Endothelial cell of umbilical vein (primary cell): ENCODE measurements around the gene APOBEC2. TPM values are rescaled to one million over a fixed set of nuclear protein-coding genes. Genes with fewer than 3 reads are reported as not detected.

Experiments used
- BruUV-seq: library from RNA; stranded (reverse); fragments of 400-500 nt; replicated peaks from 2 replicates; lab custom pipeline; 2021; lab: Mats Ljungman, UMichigan
- CTCF ChIA-PET: fragments of 300-600, 350-600 bp; sonication (Branson Sonifier 250); formaldehyde crosslinking; loops from one replicate; lab custom pipeline; 2021; ENCODE audit warnings: antibody characterized with exemption, inconsistent platforms; lab: Charles Lee
- POLR2A ChIA-PET: fragments of 300-600, 350-600 bp; sonication (Branson Sonifier 250); formaldehyde crosslinking; loops from one replicate; lab custom pipeline; 2021; ENCODE audit warnings: antibody characterized with exemption, inconsistent platforms; lab: Charles Lee
- DNase-seq: peaks from one replicate; pipeline ENCODE4 v3.0.0-alpha.2; 2011; ENCODE audit warnings: low read depth, low spot score
- FAIRE-seq: peaks from 2 replicates; lab custom pipeline; 2011; peaks lifted over from hg19 to GRCh38; lab: Jason Lieb, UNC
- H2AFZ ChIP-seq: 2 replicates; pipeline ENCODE4 v1.6.0; 2012; ENCODE audit warnings: low read depth, low read length, control low read depth, inconsistent platforms
- H3K27ac ChIP-seq: 2 replicates; pipeline ENCODE4 v1.5.1; 2011; ENCODE audit warnings: low read depth, mild to moderate bottlenecking, control low read depth, low read length, moderate library complexity; ENCODE audit not compliant: insufficient read depth
- H3K27me3 ChIP-seq, 2 experiments: 2 replicates each; pipeline versions ENCODE4 v1.6.0 to v1.6.1; 2011; ENCODE audit warnings: low read length in 2 of 2, mixed read lengths in 1 of 2; ENCODE audit not compliant: control insufficient read depth in 2 of 2, insufficient read depth in 2 of 2
- H3K36me3 ChIP-seq, 2 experiments: 2 replicates in 1 of 2; 3 replicates in 1 of 2; pipeline ENCODE4 v1.5.1; 2011; ENCODE audit warnings: low read length in 2 of 2, mild to moderate bottlenecking in 1 of 2, moderate library complexity in 1 of 2; ENCODE audit not compliant: control insufficient read depth in 2 of 2, insufficient read depth in 2 of 2; ENCODE audit errors: extremely low read depth in 1 of 2
- H3K4me1 ChIP-seq: 3 replicates; pipeline ENCODE4 v1.5.1; 2011; ENCODE audit warnings: mild to moderate bottlenecking, low read length; ENCODE audit not compliant: control insufficient read depth, insufficient read depth; ENCODE audit errors: extremely low read depth
- H3K4me2 ChIP-seq: 2 replicates; pipeline ENCODE4 v1.6.1; 2011; ENCODE audit warnings: low read length, control low read depth, mixed read lengths; ENCODE audit not compliant: insufficient read depth
- H3K4me3 ChIP-seq, 3 experiments: fragments of 200-600 bp in 1 of 3; sonication (generic), shearing (Covaris generic) in 1 of 3; replicated peaks in 1 of 3; 2 replicates each; pipeline ENCODE4 v1.5.1; 2011 to 2016; ENCODE audit warnings: control low read depth in 3 of 3, low read length in 3 of 3, mild to moderate bottlenecking in 2 of 3, inconsistent platforms in 1 of 3, low read depth in 1 of 3, moderate library complexity in 1 of 3; ENCODE audit not compliant: insufficient read depth in 1 of 3
- H3K79me2 ChIP-seq: 2 replicates; pipeline ENCODE4 v1.6.0; 2012; ENCODE audit warnings: low read length, inconsistent platforms; ENCODE audit not compliant: control insufficient read depth, insufficient read depth
- H3K9ac ChIP-seq: replicated peaks from 2 replicates; pipeline ENCODE3; 2011; ENCODE audit warnings: low read length, control low read depth; ENCODE audit not compliant: insufficient read depth; ENCODE audit errors: extremely low read depth
- H3K9me1 ChIP-seq: replicated peaks from 3 replicates; pipeline ENCODE4 v1.6.0; 2011; ENCODE audit warnings: mild to moderate bottlenecking, low read length; ENCODE audit not compliant: control insufficient read depth, insufficient read depth; ENCODE audit errors: extremely low read depth
- H3K9me3 ChIP-seq: replicated peaks from 2 replicates; pipeline ENCODE4 v1.5.1; 2012; ENCODE audit warnings: low read length, inconsistent platforms; ENCODE audit not compliant: control insufficient read depth, insufficient read depth
- H4K20me1 ChIP-seq: replicated peaks from 2 replicates; pipeline ENCODE3; 2011; ENCODE audit warnings: mild to moderate bottlenecking, low read length; ENCODE audit not compliant: control insufficient read depth, insufficient read depth; ENCODE audit errors: extremely low read depth
- EZH2 ChIP-seq: IDR thresholded peaks from 2 replicates; pipeline ENCODE4 v1.6.1; 2012; ENCODE audit warnings: borderline replicate concordance, low read depth, mild to moderate bottlenecking, moderate library complexity, low read length, inconsistent platforms; ENCODE audit not compliant: severe bottlenecking
- FOS ChIP-seq: IDR thresholded peaks from 2 replicates; pipeline ENCODE4 v1.6.1; 2011; ENCODE audit warnings: mild to moderate bottlenecking, low read length, moderate library complexity, borderline replicate concordance; ENCODE audit not compliant: insufficient read depth
- GATA2 ChIP-seq: IDR thresholded peaks from 2 replicates; pipeline ENCODE4 v1.7.0; 2011; ENCODE audit warnings: low read depth, mild to moderate bottlenecking, moderate library complexity, mixed read lengths, low read length; ENCODE audit not compliant: insufficient read length, insufficient read depth
- JUN ChIP-seq: IDR thresholded peaks from 2 replicates; pipeline ENCODE4 v1.6.1; 2011; ENCODE audit warnings: borderline replicate concordance, low read depth; ENCODE audit not compliant: insufficient read length, insufficient read depth
- MYC ChIP-seq: IDR thresholded peaks from one replicate; pipeline ENCODE4 v1.6.1; 2011; ENCODE audit warnings: mild to moderate bottlenecking, low read depth, low read length
- POLR2A ChIP-seq: IDR thresholded peaks from 2 replicates; pipeline ENCODE4 v1.6.1; 2012; ENCODE audit warnings: low read depth, mild to moderate bottlenecking, control low read depth, low read length
- POLR2AphosphoS5 ChIP-seq: IDR thresholded peaks from 2 replicates; pipeline ENCODE4 v1.6.1; 2012; ENCODE audit warnings: low read depth, mild to moderate bottlenecking, control low read depth, low read length, moderate library complexity; ENCODE audit not compliant: insufficient read depth
- dilution Hi-C: fragments of 300-500 bp; cut with MboI; formaldehyde crosslinking; loops from one replicate; pipeline ENCODE4 v1.15.0; 2019; ENCODE audit warnings: low sequenced_read_pairs; ENCODE audit not compliant: extremely low pct_ligation_motif_present
- intact Hi-C: fragments of 100-400 bp; cut with micrococcal nuclease; formaldehyde crosslinking; loops from one replicate; pipeline ENCODE4 v1.10.0; 2022
- polyA plus RNA-seq, 4 experiments: library from polyadenylated mRNA; depleted of rRNA in 3 of 4; stranded (reverse) in 3 of 4; unstranded in 1 of 4; fragments of >200 nt; gene quantifications; 2 replicates each; pipeline versions ENCODE4 v1.2.1 to v1.2.3, GENCODE V29; 2011 to 2012; ENCODE audit warnings: missing spikeins in 1 of 4
- total RNA-seq: library from RNA; stranded (reverse); gene quantifications from 2 replicates; pipeline ENCODE4 v1.2.3, GENCODE V29; 2021
- TF ChIP-seq, protein P1 (sequence below): IDR thresholded peaks from 2 replicates; pipeline ENCODE4 v1.6.1; 2011; ENCODE audit not compliant: insufficient read depth, insufficient read length
- TF ChIP-seq, protein P2 (sequence below), 2 donors: IDR thresholded peaks; 1 replicate in 1 of 2; 2 replicates in 1 of 2; pipeline ENCODE4 v1.5.1; 2011; ENCODE audit warnings: low read length in 2 of 2, mild to moderate bottlenecking in 2 of 2, moderate library complexity in 2 of 2, control low read depth in 1 of 2, inconsistent platforms in 1 of 2, low read depth in 1 of 2; ENCODE audit not compliant: insufficient read depth in 1 of 2; ENCODE audit errors: extremely low read depth in 1 of 2

Gene APOBEC2
- total and polyA plus RNA-seq, 2 donors (not counting 3 experiments of a cell fraction or from before 2014, with no cell fraction given), result not detected

DNA sequence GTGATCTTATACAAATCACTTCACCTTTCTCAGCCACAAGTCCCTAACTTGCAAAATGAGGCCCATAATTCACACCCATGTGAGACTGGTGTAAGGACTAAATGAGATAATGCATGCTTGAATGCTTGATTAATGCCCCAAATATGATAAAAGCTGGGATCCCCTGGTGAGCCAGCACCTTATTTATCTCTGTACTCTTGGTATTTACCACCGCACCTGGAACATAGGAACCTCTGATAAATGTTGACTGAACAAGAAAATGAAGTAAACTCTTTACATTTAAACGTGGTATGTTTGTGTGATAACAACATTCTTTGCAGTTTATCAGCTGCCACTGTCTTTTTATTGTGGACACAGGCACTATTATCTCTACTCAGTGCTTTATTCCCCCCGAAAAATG, 2.5 kb upstream of the APOBEC2 start:
- Histone ChIP-seq H3K9ac (no peak overlapping the region), H4K20me1 (no peaks in the 10 kb centered on the region), H2AFZ (no peak overlapping the region), H3K4me1 (peaks cover 5% of the 10 kb centered on the region), H3K27ac (no peak overlapping the region), H3K4me3 (no peak overlapping the region), H3K36me3 (no peaks in the 10 kb centered on the region), H3K9me1 (no peaks in the 10 kb centered on the region), H3K9me3 (no peaks in the 10 kb centered on the region), H3K79me2 (no peaks in the 10 kb centered on the region), H3K4me2 (no peak overlapping the region), H3K27me3 (peaks cover 2 to 3% of the 10 kb centered on the region in 2 experiments)
- no TSS peak for BruUV-seq
- DNase-seq (no peak), FAIRE-seq (no peak)
- dilution Hi-C loops (no loop called here), intact Hi-C loops (no loop called here)
- ChIA-PET CTCF (interaction anchor here (3.2 kb wide), 1 partner anchor 11 kb away, joined by 22 read pairs; the partner anchor contains the start of gene UNC5CL), POLR2A (no interaction called here)
- no peak for TF ChIP-seq MYC
- no peak for TF ChIP-seq GATA2
- TF ChIP-seq POLR2A, result no peak
- TF ChIP-seq JUN, result no peak
- TF ChIP-seq EZH2, result no peak
- no peak for TF ChIP-seq POLR2AphosphoS5
- TF ChIP-seq, protein P1, sequence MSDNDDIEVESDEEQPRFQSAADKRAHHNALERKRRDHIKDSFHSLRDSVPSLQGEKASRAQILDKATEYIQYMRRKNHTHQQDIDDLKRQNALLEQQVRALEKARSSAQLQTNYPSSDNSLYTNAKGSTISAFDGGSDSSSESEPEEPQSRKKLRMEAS, result no peak
- TF ChIP-seq, protein P2, sequence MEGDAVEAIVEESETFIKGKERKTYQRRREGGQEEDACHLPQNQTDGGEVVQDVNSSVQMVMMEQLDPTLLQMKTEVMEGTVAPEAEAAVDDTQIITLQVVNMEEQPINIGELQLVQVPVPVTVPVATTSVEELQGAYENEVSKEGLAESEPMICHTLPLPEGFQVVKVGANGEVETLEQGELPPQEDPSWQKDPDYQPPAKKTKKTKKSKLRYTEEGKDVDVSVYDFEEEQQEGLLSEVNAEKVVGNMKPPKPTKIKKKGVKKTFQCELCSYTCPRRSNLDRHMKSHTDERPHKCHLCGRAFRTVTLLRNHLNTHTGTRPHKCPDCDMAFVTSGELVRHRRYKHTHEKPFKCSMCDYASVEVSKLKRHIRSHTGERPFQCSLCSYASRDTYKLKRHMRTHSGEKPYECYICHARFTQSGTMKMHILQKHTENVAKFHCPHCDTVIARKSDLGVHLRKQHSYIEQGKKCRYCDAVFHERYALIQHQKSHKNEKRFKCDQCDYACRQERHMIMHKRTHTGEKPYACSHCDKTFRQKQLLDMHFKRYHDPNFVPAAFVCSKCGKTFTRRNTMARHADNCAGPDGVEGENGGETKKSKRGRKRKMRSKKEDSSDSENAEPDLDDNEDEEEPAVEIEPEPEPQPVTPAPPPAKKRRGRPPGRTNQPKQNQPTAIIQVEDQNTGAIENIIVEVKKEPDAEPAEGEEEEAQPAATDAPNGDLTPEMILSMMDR (IDR thresholded peaks at IDR 0.05; ENCODE audit: extremely low read depth in 1 of 2, insufficient read depth in 1 of 2, low read depth in 1 of 2, low read length in 2 of 2), result no peak
- TF ChIP-seq FOS, result no peak
